CD4-positive, alpha-beta T cell treated with Interleukin-6 at 100 ng/mL for 8 hours (primary cell): ENCODE measurements around the gene B4GALT2.
A peak's percentile ranks its signal among the peaks of the same experiment; 100 is the strongest.

Source experiments
- DNase-seq: peaks from one replicate; pipeline ENCODE4 v3.0.0-alpha.2; 2020; ENCODE audit warnings: mixed read lengths, low spot score

Gene B4GALT2

GRCh38 chr1:44029911-44030604 is 51.0 kb downstream of the B4GALT2 start:
- DNase-seq, result peak; percentile 83

DNA sequence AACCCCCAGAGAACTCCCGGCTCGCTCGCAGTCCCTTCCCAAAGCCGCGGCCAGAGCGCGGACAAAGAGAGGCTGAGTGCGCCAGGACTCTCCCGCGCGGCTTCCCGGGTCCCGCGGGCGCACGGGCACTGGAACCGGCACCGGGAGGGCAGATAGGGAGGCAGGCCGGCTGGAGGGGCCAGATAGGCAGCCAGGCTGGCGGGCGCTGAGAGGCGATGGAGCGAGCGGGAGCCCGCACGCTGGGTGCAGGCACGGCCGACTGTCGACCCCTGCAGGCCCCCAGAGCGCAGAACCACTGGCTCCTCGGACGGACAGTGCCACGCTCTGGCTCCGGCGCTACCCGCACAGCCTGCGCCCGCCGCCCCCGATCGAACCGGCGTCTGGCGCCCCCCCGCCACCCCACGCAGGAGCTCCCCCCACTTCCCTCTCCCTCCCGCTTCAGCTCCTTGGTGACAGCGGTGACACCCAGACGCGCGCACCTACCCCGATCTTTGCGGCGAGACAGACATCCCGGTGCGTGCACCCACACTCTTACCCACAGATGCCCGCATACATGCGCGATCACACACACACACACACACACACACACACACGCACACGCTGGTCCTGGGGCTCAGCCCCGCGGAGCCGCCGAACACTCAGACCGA is 51.7 kb downstream of the B4GALT2 start:
- peak; percentile 30 for DNase-seq

DNA sequence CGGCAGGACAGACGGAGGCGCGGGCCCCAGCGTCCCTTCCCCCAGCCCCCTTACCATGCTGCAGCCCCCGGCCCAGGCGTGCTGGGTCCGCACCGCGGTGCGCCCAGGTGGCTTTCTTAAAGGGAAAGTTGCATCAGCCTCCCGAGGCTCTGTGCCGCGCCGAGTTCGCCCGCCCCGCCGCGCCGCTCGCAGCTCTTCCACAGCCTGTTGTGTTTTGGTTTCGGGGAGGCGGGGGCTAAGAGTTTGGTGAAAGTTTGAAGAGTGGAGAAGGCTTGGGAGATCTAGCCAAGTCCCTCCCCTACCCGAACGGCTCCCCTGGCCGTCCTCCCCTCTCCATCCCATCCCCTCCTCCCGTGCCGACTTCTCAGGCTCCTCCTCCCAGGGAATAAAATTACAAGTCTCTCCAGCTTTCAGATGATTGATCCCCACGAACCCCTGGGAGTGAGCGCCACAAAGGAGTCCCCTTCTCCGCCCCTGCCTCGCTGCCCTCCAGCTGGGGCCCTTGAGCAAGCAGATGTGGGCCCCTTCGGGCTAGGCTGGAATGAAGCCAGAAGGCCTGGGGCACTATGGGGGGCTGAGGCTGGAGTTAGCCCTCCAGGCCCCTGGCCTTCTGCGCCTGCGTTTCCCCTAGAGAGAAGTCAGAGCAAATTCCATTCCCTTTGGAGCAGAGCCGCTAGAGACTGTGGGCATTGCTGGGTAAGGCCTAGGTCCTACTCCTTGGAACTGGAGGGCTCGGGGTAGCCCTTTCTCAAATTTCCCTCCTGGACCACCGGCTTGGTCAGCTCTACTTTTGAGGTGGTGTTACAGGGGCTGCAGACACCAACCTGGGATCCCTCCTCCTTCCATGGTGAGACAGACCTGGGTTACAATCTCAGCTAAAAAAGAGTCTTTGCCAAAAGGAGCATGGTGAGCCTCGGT is 52.5 kb downstream of the B4GALT2 start, which contains the start of gene SLC6A9:
Gene SLC6A9, minus strand, starts transcription at position 211 of the 918 bp plus-strand sequence. CDS start 7,185 bp downstream, outside the sequence.
- peak; percentile 10 for DNase-seq

- DNase-seq, result no peak
Observed at GRCh38 chr1:44032170-44032790, 53.3 kb downstream of the B4GALT2 start.

DNA sequence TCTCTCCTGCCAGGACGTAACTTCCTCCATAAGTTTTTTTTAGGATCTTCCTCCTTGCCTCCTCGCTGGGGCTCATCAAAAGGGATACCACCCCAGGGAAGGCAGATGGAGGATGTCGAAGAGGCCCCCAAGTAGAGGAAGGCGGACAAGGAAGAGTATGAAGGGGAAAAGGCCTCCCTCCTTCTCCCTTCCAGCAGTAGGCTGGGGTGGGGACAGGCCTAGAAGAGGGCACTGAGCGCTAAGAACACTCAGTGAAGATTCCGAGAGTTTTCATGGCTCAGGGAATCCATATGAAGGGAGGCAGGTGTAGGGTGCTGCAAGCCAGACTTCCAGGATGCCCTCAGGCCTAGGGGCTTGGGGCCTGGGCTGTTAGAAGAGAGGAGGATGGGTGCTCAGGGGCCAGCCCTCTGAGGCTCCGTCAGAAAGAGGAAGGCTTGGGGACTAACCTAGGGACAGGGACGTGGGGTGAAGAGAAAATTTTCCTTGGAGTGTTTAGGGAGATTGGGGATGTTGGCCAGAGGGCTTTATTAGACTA is 54.1 kb downstream of the B4GALT2 start:
- no peak for DNase-seq

DNA sequence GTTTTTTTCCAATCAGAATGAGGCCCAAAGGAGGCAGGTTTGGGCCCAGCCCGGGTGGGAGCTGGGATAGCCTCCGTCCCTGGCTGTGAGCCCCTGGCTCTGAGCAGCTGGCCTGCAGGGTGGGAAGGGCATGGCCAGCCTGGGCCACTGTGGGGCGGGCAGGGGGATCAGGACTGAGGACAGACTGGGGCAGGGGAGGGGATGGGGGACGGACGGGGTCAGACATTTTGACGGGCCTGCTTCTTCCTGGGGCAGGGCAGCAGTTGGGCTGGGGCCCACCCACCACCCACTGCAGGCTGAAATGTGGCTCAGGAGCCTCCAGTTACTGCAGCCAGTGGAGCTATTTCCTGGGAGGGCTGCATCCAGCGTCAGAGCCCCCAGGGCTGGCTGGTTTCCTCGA is 54.7 kb downstream of the B4GALT2 start:
- no peak for DNase-seq

- DNase-seq, result no peak
Observed at GRCh38 chr1:44034423-44034822, 55.4 kb downstream of the B4GALT2 start.

GRCh38 chr1:44034976-44035716 is 56.1 kb downstream of the B4GALT2 start:
- no peak for DNase-seq

DNA sequence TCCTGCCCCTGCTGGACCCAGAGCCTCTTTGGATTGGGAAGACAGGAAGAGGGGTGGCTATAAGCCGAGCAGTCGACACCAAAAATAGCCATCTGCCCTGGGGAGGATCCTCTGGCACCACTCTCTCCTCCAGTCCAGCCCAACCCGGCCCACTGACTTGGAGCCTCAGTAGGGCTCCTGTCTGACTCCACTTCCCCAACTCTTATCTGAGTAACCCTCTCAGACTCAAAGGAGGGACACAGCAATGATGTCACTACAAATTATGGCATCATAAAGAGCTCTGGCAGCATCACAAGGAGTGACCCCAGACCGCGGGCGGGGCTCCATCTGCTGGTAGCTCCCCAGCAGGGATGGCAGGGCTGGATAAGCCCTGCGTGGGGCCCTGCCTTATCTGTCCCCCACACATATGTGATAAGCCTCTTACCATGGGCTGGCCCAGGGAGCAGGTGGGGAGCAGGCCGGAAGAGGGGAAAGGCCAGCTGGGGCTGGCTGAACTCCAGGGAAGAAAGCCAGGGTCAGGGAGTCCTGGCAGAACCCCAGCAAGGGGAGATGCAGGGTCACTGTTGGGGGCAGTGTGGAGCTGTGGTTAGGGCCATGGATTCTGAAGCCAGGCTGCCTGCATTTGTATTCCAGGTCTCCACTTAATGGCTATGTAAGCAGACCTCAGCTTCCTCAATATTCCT is 56.9 kb downstream of the B4GALT2 start:
- DNase-seq, result no peak

- peak; percentile 64 for DNase-seq
Observed at GRCh38 chr1:44036409-44037139, 57.6 kb downstream of the B4GALT2 start.

GRCh38 chr1:44037154-44037553 is 58.1 kb downstream of the B4GALT2 start:
- no peak for DNase-seq

GRCh38 chr1:44038876-44039657 is 60.1 kb downstream of the B4GALT2 start:
- DNase-seq, result no peak

DNA sequence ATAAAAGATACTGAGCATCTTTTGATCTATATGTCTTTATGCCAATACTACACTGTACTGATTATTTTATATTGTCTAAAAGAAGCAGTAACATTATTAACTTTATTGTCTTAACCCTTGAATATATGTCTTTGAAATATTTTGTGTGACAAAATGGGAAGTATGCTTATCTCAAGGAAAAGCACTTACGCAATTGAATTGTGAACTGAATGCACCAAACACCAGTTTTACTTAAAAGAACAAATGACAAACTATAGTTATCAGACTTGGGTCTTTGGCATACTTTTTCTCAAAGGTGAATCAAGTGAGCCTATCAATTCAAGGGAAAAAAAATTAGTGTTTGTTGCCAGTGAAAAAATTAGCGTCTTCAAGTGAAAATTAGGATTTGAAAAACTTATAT is 61.4 kb downstream of the B4GALT2 start:
- no peak for DNase-seq
